IMR-90 (cell line): ENCODE data around the gene KIFC3. TPM values are rescaled to one million over a fixed set of nuclear protein-coding genes. Genes with fewer than 3 reads are reported as not detected.
"Not testable (repeated sequence)": the region's sequence is repeated elsewhere in the genome, so short reads cannot be mapped to it uniquely, and the experiment has no call there.

Source experiments
- ATAC-seq: fragments of 200-7000 bp; cut with Tn5 transposase; 2 replicates; pipeline ENCODE4 v1.9.1; 2020; ENCODE audit warnings: low read depth, mild to moderate bottlenecking, moderate library complexity
- BruUV-seq: library from RNA; stranded (reverse); fragments of 400-500 nt; replicated peaks from 2 replicates; lab custom pipeline; 2021; lab: Mats Ljungman, UMichigan
- CTCF ChIA-PET: fragments of 300-600 bp; formaldehyde crosslinking; extraction: SDS; loops from one replicate; lab custom pipeline; 2021; ENCODE audit warnings: antibody characterized with exemption; lab: Yijun Ruan, JAX
- POLR2A ChIA-PET: fragments of 300-600 bp; sonication (Branson Sonifier 250); formaldehyde crosslinking; loops from one replicate; lab custom pipeline; 2022; ENCODE audit warnings: antibody characterized with exemption; ENCODE audit not compliant: unreplicated experiment; lab: Charles Lee
- DNase-seq: peaks from one replicate; pipeline ENCODE4 v3.0.0; 2013
- H2AFZ ChIP-seq: replicated peaks from 2 replicates; pipeline ENCODE3; 2013; ENCODE audit warnings: low read length, mild to moderate bottlenecking; ENCODE audit not compliant: poor library complexity
- H2AK5ac ChIP-seq: 2 replicates; pipeline ENCODE4 v1.6.1; 2013; ENCODE audit warnings: low read depth, low read length, inconsistent platforms
- H2AK9ac ChIP-seq: replicated peaks from 2 replicates; pipeline ENCODE3; 2013; ENCODE audit warnings: mild to moderate bottlenecking, low read depth, low read length, moderate library complexity; ENCODE audit not compliant: poor library complexity
- H2BK120ac ChIP-seq: 2 replicates; pipeline ENCODE4 v1.6.1; 2013; ENCODE audit warnings: low read depth, low read length, inconsistent platforms
- H2BK15ac ChIP-seq: 3 replicates; pipeline ENCODE4 v1.6.1; 2013; ENCODE audit warnings: low read depth, low read length, inconsistent platforms
- H2BK20ac ChIP-seq: 2 replicates; pipeline ENCODE4 v1.6.1; 2013; ENCODE audit warnings: low read depth, mild to moderate bottlenecking, inconsistent platforms, low read length, moderate library complexity
- H2BK5ac ChIP-seq: 2 replicates; pipeline ENCODE4 v1.6.1; 2013; ENCODE audit warnings: mild to moderate bottlenecking, low read depth, low read length, inconsistent platforms; ENCODE audit not compliant: poor library complexity, severe bottlenecking
- H3K14ac ChIP-seq: replicated peaks from 2 replicates; pipeline ENCODE4 v1.6.1; 2013; ENCODE audit warnings: low read depth, low read length, inconsistent platforms
- H3K18ac ChIP-seq: 2 replicates; pipeline ENCODE4 v1.6.1; 2013; ENCODE audit warnings: low read depth, low read length, control low read depth
- H3K23ac ChIP-seq: 2 replicates; pipeline ENCODE4 v1.6.1; 2013; ENCODE audit warnings: low read depth, low read length, inconsistent platforms
- H3K27ac ChIP-seq: 2 replicates; pipeline ENCODE4 v1.5.1; 2013; ENCODE audit warnings: mild to moderate bottlenecking, control low read depth, low read length; ENCODE audit not compliant: insufficient read depth
- H3K27me3 ChIP-seq: 2 replicates; pipeline ENCODE4 v1.6.1; 2013; ENCODE audit warnings: low read length; ENCODE audit not compliant: control insufficient read depth, insufficient read depth
- H3K36me3 ChIP-seq: 2 replicates; pipeline ENCODE4 v1.6.1; 2013; ENCODE audit warnings: low read length, mixed read lengths; ENCODE audit not compliant: control insufficient read depth, insufficient read depth
- H3K4ac ChIP-seq: 2 replicates; pipeline ENCODE4 v1.6.1; 2013; ENCODE audit warnings: low read depth, low read length, inconsistent platforms
- H3K4me1 ChIP-seq: 2 replicates; pipeline ENCODE4 v1.6.1; 2013; ENCODE audit warnings: low read length, mixed read lengths; ENCODE audit not compliant: control insufficient read depth, insufficient read depth
- H3K4me2 ChIP-seq: 2 replicates; pipeline ENCODE4 v1.6.1; 2013; ENCODE audit warnings: low read depth, mild to moderate bottlenecking, control low read depth, low read length, moderate library complexity
- H3K4me3 ChIP-seq: 2 replicates; pipeline ENCODE4 v1.5.1; 2013; ENCODE audit warnings: low read depth, mild to moderate bottlenecking, control low read depth, low read length, moderate library complexity; ENCODE audit not compliant: insufficient read depth
- H3K56ac ChIP-seq: 2 replicates; pipeline ENCODE4 v1.6.1; 2013; ENCODE audit warnings: low read length, inconsistent platforms; ENCODE audit not compliant: insufficient read depth; ENCODE audit errors: extremely low read depth
- H3K79me1 ChIP-seq, 2 experiments: 2 replicates each; pipeline ENCODE4 v1.6.1; 2013; ENCODE audit warnings: low read length in 2 of 2, inconsistent platforms in 1 of 2, low read depth in 1 of 2
- H3K9ac ChIP-seq: 2 replicates; pipeline ENCODE4 v1.6.1; 2013; ENCODE audit warnings: low read depth, low read length, control low read depth
- H3K9me1 ChIP-seq: 2 replicates; pipeline ENCODE4 v1.6.1; 2013; ENCODE audit warnings: low read length, inconsistent platforms; ENCODE audit not compliant: insufficient read depth
- H3K9me3 ChIP-seq: 2 replicates; pipeline ENCODE4 v1.6.1; 2013; ENCODE audit warnings: low read length; ENCODE audit not compliant: control insufficient read depth, insufficient read depth
- H4K20me1 ChIP-seq: 2 replicates; pipeline ENCODE4 v1.6.1; 2013; ENCODE audit warnings: low read length, inconsistent platforms; ENCODE audit not compliant: insufficient read depth
- H4K5ac ChIP-seq: 2 replicates; pipeline ENCODE4 v1.6.1; 2013; ENCODE audit warnings: mild to moderate bottlenecking, low read depth, low read length, control low read depth
- H4K8ac ChIP-seq, 2 experiments: 2 replicates each; pipeline ENCODE4 v1.6.1; 2013; ENCODE audit warnings: low read depth in 2 of 2, low read length in 2 of 2, control low read depth in 1 of 2, inconsistent platforms in 1 of 2
- H4K91ac ChIP-seq: 2 replicates; pipeline ENCODE4 v1.6.1; 2013; ENCODE audit warnings: low read depth, low read length, inconsistent platforms; ENCODE audit not compliant: insufficient read depth
- WGBS, 2 experiments: methylation state at CpG; one replicate each; pipeline versions ENCODE4 v1.1.5 to v1.1.7; 2013; ENCODE audit warnings: missing lambda C conversion rate in 2 of 2; ENCODE audit not compliant: insufficient read length in 1 of 2; ENCODE audit errors: extremely low coverage in 2 of 2; 5-methylcytosine and 5-hydroxymethylcytosine counted together
- dilution Hi-C: fragments of 300-500 bp; cut with HindIII; formaldehyde crosslinking; loops from one replicate; pipeline ENCODE4 v1.14.3; 2018; ENCODE audit warnings: low sequenced_read_pairs; ENCODE audit not compliant: unreplicated experiment
- in situ Hi-C: fragments of 300-500 bp; cut with MboI; formaldehyde crosslinking; loops from 3 replicates; pipeline ENCODE4 v1.14.3; 2019; ENCODE audit warnings: low sequenced_read_pairs, inconsistent platforms, mixed read lengths
- intact Hi-C: fragments of 100-400 bp; cut with micrococcal nuclease; formaldehyde crosslinking; loops from 2 replicates; pipeline ENCODE4 v1.10.0; 2022
- polyA plus RNA-seq, 3 experiments: library from polyadenylated mRNA; depleted of rRNA; stranded (reverse); fragments of >200 nt; gene quantifications; 2 replicates each; pipeline ENCODE4 v1.2.3, GENCODE V29; 2012; ENCODE audit warnings: low replicate concordance in 1 of 3
- total RNA-seq: library from RNA; depleted of rRNA; stranded (reverse); fragments of >200 nt; gene quantifications from 2 replicates; pipeline ENCODE4 v1.2.3, GENCODE V29; 2012

Gene KIFC3
- total and polyA plus RNA-seq, 2 of the 4 experiments (the other 2 are of a cell fraction), result 48.6 to 62.5 TPM

DNA sequence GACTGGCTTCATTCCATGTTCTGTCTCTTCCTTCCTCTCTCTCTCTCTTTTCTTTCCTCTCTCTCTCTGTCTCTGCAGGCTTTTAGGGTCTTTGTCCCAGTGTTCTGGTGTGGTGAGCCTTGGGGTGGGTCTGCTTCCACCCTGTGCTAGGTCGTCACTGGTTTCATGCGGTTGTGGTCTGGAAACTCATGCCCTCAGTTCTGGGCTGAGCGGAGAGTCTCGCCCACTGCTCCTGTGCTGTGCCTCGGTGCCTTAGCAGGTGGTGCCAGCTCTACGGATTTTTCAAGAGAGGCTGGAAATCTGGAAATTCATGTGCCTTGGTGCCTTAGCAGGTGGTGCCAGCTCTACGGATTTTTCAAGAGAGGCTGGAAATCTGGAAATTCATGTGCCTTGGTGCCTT lies 56.0 kb downstream of the KIFC3 start:
- H4K91ac ChIP-seq, in situ Hi-C loops, H2AK9ac ChIP-seq, ATAC-seq, H3K27ac ChIP-seq, H3K14ac ChIP-seq, H4K20me1 ChIP-seq, H3K4me1 ChIP-seq, H3K4ac ChIP-seq, H3K9me3 ChIP-seq, POLR2A ChIA-PET, H3K9me1 ChIP-seq, intact Hi-C loops, H2BK120ac ChIP-seq, H3K79me1 ChIP-seq, H3K27me3 ChIP-seq, H2BK5ac ChIP-seq, H4K8ac ChIP-seq, DNase-seq, H3K18ac ChIP-seq, BruUV-seq, H2AK5ac ChIP-seq, H3K4me2 ChIP-seq, dilution Hi-C loops, H3K56ac ChIP-seq, H2AFZ ChIP-seq, H2BK15ac ChIP-seq, H3K9ac ChIP-seq, H3K4me3 ChIP-seq, H3K23ac ChIP-seq, H3K36me3 ChIP-seq, H2BK20ac ChIP-seq, CTCF ChIA-PET, H4K5ac ChIP-seq: not testable (repeated sequence)
- WGBS, 2 experiments, result no CpG with 5 or more reads among the region's 7 CpGs
